B cell (primary cell): ENCODE measurements around the gene CACNA1G. TPM values are rescaled to one million over a fixed set of nuclear protein-coding genes. Genes with fewer than 3 reads are reported as not detected.

Experiments used
- ATAC-seq: fragments of 200-7000 bp; cut with Tn5 transposase; one replicate; pipeline ENCODE4 v1.10.0; 2021; ENCODE audit warnings: low read depth, mild to moderate bottlenecking, moderate number of reproducible peaks, moderate library complexity
- CTCF ChIA-PET: fragments of 350-600 bp; sonication (Branson Sonifier 250); formaldehyde crosslinking; loops from one replicate; lab custom pipeline; 2021; ENCODE audit warnings: antibody characterized with exemption, inconsistent platforms; lab: Charles Lee
- POLR2A ChIA-PET: fragments of 350-600 bp; sonication (Branson Sonifier 250); formaldehyde crosslinking; loops from one replicate; lab custom pipeline; 2021; ENCODE audit warnings: antibody characterized with exemption; lab: Charles Lee
- DNase-seq: peaks from one replicate; pipeline ENCODE4 v3.0.0; 2013
- H2AFZ ChIP-seq: 2 replicates; pipeline ENCODE4 v1.6.1; 2012; ENCODE audit warnings: mild to moderate bottlenecking, low read depth, low read length; ENCODE audit not compliant: insufficient read depth, poor library complexity, severe bottlenecking
- H3K27ac ChIP-seq, 2 donors: 1 replicate in 1 of 2; 2 replicates in 1 of 2; pipeline ENCODE4 v1.5.1; 2012 to 2013; ENCODE audit warnings: low read length in 2 of 2, mild to moderate bottlenecking in 2 of 2, moderate library complexity in 1 of 2
- H3K27me3 ChIP-seq, 4 experiments: fragments of 200-600 bp in 1 of 4; sonication (generic) in 1 of 4; replicated peaks in 1 of 4; 1 replicate in 2 of 4; 2 replicates in 2 of 4; pipeline versions ENCODE4 v1.6.1 to v1.7.0; 2013 to 2016; ENCODE audit warnings: low read length in 3 of 4, mild to moderate bottlenecking in 2 of 4, mixed read lengths in 1 of 4, moderate library complexity in 1 of 4; ENCODE audit not compliant: insufficient read depth in 4 of 4, control insufficient read depth in 3 of 4; ENCODE audit errors: control extremely low read depth in 1 of 4
- H3K36me3 ChIP-seq, 2 experiments: replicated peaks in 1 of 2; 1 replicate in 1 of 2; 2 replicates in 1 of 2; pipeline versions ENCODE4 v1.6.1 to v1.7.1; 2013; ENCODE audit warnings: low read length in 1 of 2; ENCODE audit not compliant: insufficient read depth in 2 of 2, control insufficient read depth in 1 of 2; ENCODE audit errors: control extremely low read depth in 1 of 2, extremely low read depth in 1 of 2
- H3K4me1 ChIP-seq, 2 donors: fragments of 200-600 bp in 1 of 2; sonication (generic) in 1 of 2; 1 replicate in 1 of 2; 2 replicates in 1 of 2; pipeline versions ENCODE4 v1.5.1 to v1.6.1; 2013 to 2017; ENCODE audit warnings: low read length in 2 of 2; ENCODE audit not compliant: control insufficient read depth in 2 of 2, insufficient read depth in 2 of 2
- H3K4me2 ChIP-seq: replicated peaks from 2 replicates; pipeline ENCODE3; 2012; ENCODE audit warnings: mild to moderate bottlenecking, low read depth, low read length; ENCODE audit not compliant: poor library complexity, severe bottlenecking
- H3K4me3 ChIP-seq, 5 experiments: fragments of 200-600 bp in 1 of 5; sonication (generic) in 1 of 5; 1 replicate in 3 of 5; 2 replicates in 2 of 5; pipeline versions ENCODE4 v1.5.1 to v1.7.0; 2011 to 2016; ENCODE audit warnings: low read length in 4 of 5, mild to moderate bottlenecking in 4 of 5, low read depth in 2 of 5, control low read depth in 1 of 5, moderate library complexity in 1 of 5; ENCODE audit not compliant: insufficient read depth in 1 of 5; ENCODE audit errors: control extremely low read depth in 1 of 5, extremely low read depth in 1 of 5
- H3K79me2 ChIP-seq: fragments of 200-600 bp; sonication (generic); one replicate; pipeline ENCODE4 v1.6.0; 2016; ENCODE audit warnings: low read length; ENCODE audit not compliant: control insufficient read depth, insufficient read depth
- H3K9ac ChIP-seq: fragments of 200-600 bp; sonication (generic); 2 replicates; pipeline ENCODE4 v1.6.1; 2017; ENCODE audit warnings: mild to moderate bottlenecking, low read length, moderate library complexity
- H3K9me3 ChIP-seq, 3 donors: one replicate each; pipeline versions ENCODE4 v1.6.1 to v1.7.1; 2013; ENCODE audit warnings: low read length in 2 of 3; ENCODE audit not compliant: control insufficient read depth in 2 of 3, insufficient read depth in 1 of 3; ENCODE audit errors: control extremely low read depth in 1 of 3
- H4K20me1 ChIP-seq: 2 replicates; pipeline ENCODE4 v1.6.0; 2012; ENCODE audit warnings: mild to moderate bottlenecking, low read length; ENCODE audit not compliant: insufficient read depth, control insufficient read depth, poor library complexity, severe bottlenecking
- H3K27ac Mint-ChIP-seq: one replicate; pipeline ENCODE4 v1.8.0; 2021; ENCODE audit warnings: mixed read lengths
- H3K27me3 Mint-ChIP-seq: one replicate; pipeline ENCODE4 v1.8.0; 2021; ENCODE audit warnings: mixed read lengths
- H3K4me1 Mint-ChIP-seq: one replicate; pipeline ENCODE4 v1.8.0; 2021; ENCODE audit warnings: mixed read lengths
- H3K4me3 Mint-ChIP-seq: one replicate; pipeline ENCODE4 v1.8.0; 2021; ENCODE audit warnings: mixed read lengths
- H3K9me3 Mint-ChIP-seq: one replicate; pipeline ENCODE4 v1.8.0; 2022; ENCODE audit warnings: mixed read lengths; ENCODE audit not compliant: insufficient read depth
- CTCF ChIP-seq: fragments of 200-600 bp; IDR thresholded peaks from one replicate; pipeline ENCODE4 v1.8.0; 2022; ENCODE audit warnings: antibody characterized with exemption, mild to moderate bottlenecking
- EZH2 ChIP-seq: IDR thresholded peaks from 2 replicates; pipeline ENCODE4 v1.6.1; 2012; ENCODE audit warnings: borderline replicate concordance, low read depth, mild to moderate bottlenecking, moderate library complexity, low read length; ENCODE audit not compliant: insufficient read depth, poor library complexity, severe bottlenecking
- WGBS: methylation state at CpG from one replicate; pipeline ENCODE4 v1.1.5; 2013; ENCODE audit warnings: missing lambda C conversion rate; ENCODE audit not compliant: insufficient coverage; 5-methylcytosine and 5-hydroxymethylcytosine counted together
- intact Hi-C: fragments of 100-400 bp; cut with micrococcal nuclease; formaldehyde crosslinking; loops from one replicate; pipeline ENCODE4 v1.10.0; 2022
- polyA plus RNA-seq: library from polyadenylated mRNA; depleted of rRNA; stranded (reverse); fragments of >200 nt; gene quantifications from 2 replicates; pipeline ENCODE4 v1.2.3, GENCODE V29; 2012
- total RNA-seq, 2 donors: library from RNA; stranded (reverse); fragments of 120-200 nt in 1 of 2; gene quantifications; 1 replicate in 1 of 2; 2 replicates in 1 of 2; pipeline versions ENCODE4 v1.2.3 to v1.2.4, GENCODE V29; 2013 to 2022

CACNA1G gene
- total and polyA plus RNA-seq, 2 donors (not counting 1 experiment from before 2014, with no cell fraction given): 0.12 TPM; not detected in 1

DNA sequence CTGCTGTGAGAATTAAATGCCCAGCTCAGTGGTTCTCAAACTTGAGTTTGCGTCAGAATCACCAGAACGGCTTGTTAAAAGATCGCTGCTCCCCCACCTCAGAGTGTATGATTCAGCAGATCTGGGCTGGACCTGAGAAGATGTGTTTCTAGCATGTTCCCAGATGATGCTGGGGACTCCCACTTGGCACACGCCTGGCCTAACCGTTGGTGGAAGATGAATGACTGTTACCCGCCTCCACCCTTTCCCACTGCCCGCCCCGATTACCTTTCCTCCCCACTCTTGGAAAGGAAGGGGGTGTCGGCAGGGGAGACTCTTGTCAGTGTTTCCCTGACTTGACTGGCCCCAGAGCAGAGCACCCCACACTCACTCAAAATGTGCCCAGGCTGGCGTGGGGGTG, 44.9 kb downstream of the CACNA1G start:
- H3K27me3 Mint-ChIP-seq: peaks cover 36% of the 10 kb centered on the region
- no peaks in the 10 kb centered on the region for H3K4me1 Mint-ChIP-seq
- no peak overlapping the region for H3K27ac ChIP-seq
- TF ChIP-seq EZH2: no peak
- no peak for TF ChIP-seq CTCF
- H4K20me1 ChIP-seq: no peaks in the 10 kb centered on the region
- H3K79me2 ChIP-seq: no peaks in the 10 kb centered on the region
- intact Hi-C loops: no loop called here
- no peaks in the 10 kb centered on the region for H3K9me3 ChIP-seq
- ATAC-seq: no peak
- H3K4me3 Mint-ChIP-seq: no peak overlapping the region
- no peaks in the 10 kb centered on the region for H3K36me3 ChIP-seq
- H3K9me3 Mint-ChIP-seq: no peaks in the 10 kb centered on the region
- H3K4me1 ChIP-seq: no peaks in the 10 kb centered on the region
- no peak overlapping the region for H2AFZ ChIP-seq
- DNase-seq: no peak
- peaks cover 0 to 22% (median 0%) of the 10 kb centered on the region in 4 experiments for H3K27me3 ChIP-seq
- 63% methylated on average over 5 of the region's 10 CpGs for WGBS
- ChIA-PET POLR2A (no interaction called here), CTCF (no interaction called here)
- no peak overlapping the region for H3K27ac Mint-ChIP-seq
- no peak overlapping the region for H3K4me2 ChIP-seq
- H3K9ac ChIP-seq: no peak overlapping the region
- H3K4me3 ChIP-seq: no peak overlapping the region

GRCh38 chr17:50607522-50608175, 47.1 kb downstream of the CACNA1G start:
- CTCF ChIA-PET: no interaction called here
- peaks cover 30% of the 10 kb centered on the region for H3K27me3 Mint-ChIP-seq
- ATAC-seq: no peak

More at GRCh38 chr17:50607522-50608175, 47.1 kb downstream of the CACNA1G start:
- no peak for DNase-seq
- POLR2A ChIA-PET: no interaction called here
- H3K9me3 ChIP-seq: no peaks in the 10 kb centered on the region
- no peaks in the 10 kb centered on the region for H4K20me1 ChIP-seq
- H3K4me3 Mint-ChIP-seq: no peak overlapping the region
- WGBS: 96% methylated on average over 8 of the region's 19 CpGs
- no peaks in the 10 kb centered on the region for H3K4me1 ChIP-seq
- no peak for TF ChIP-seq EZH2
- TF ChIP-seq CTCF: no peak
- H3K27ac Mint-ChIP-seq: no peak overlapping the region
- H3K9me3 Mint-ChIP-seq: no peaks in the 10 kb centered on the region
- H3K9ac ChIP-seq: no peak overlapping the region
- no peaks in the 10 kb centered on the region for H3K36me3 ChIP-seq
- H3K27me3 ChIP-seq: peaks cover 0 to 15% (median 0%) of the 10 kb centered on the region in 4 experiments
- H3K4me2 ChIP-seq: no peak overlapping the region
- H3K79me2 ChIP-seq: no peaks in the 10 kb centered on the region
- H3K4me1 Mint-ChIP-seq: no peaks in the 10 kb centered on the region
- intact Hi-C loops: no loop called here
- H2AFZ ChIP-seq: no peak overlapping the region
- no peak overlapping the region for H3K27ac ChIP-seq
- no peak overlapping the region for H3K4me3 ChIP-seq
